GM23338 (cell line): Measurements from ENCODE around the gene C1orf116. TPM values are rescaled to one million over a fixed set of nuclear protein-coding genes. Genes with fewer than 3 reads are reported as not detected.

Experiments
- ATAC-seq: fragments of 200-7000 bp; cut with Tn5 transposase; 3 replicates; pipeline ENCODE4 v1.9.1; 2020
- DNase-seq: peaks from one replicate; pipeline ENCODE4 v3.0.0-alpha.2; 2015; ENCODE audit warnings: low spot score
- H2AFZ ChIP-seq: fragments of 200-600 bp; sonication (generic); 2 replicates; pipeline ENCODE4 v1.8.0; 2016; ENCODE audit warnings: antibody characterized with exemption, mild to moderate bottlenecking, moderate library complexity
- H3F3A ChIP-seq: fragments of 200-600 bp; sonication (generic); replicated peaks from 2 replicates; pipeline ENCODE4 v1.8.0; 2017; ENCODE audit warnings: antibody characterized with exemption, mixed run types, low read depth
- H3K27ac ChIP-seq: fragments of 200-600 bp; sonication (generic); 2 replicates; pipeline ENCODE4 v1.6.1; 2016; ENCODE audit warnings: low read depth
- H3K27me3 ChIP-seq: fragments of 200-600 bp; sonication (generic); 2 replicates; pipeline ENCODE4 v1.8.0; 2016; ENCODE audit warnings: mild to moderate bottlenecking, mixed run types, moderate library complexity; ENCODE audit not compliant: insufficient read depth
- H3K36me3 ChIP-seq: fragments of 200-600 bp; sonication (generic); 2 replicates; pipeline ENCODE4 v1.8.0; 2016; ENCODE audit warnings: mild to moderate bottlenecking; ENCODE audit not compliant: insufficient read depth
- H3K4me1 ChIP-seq: fragments of 200-600 bp; sonication (generic); 2 replicates; pipeline ENCODE4 v1.8.0; 2016; ENCODE audit warnings: mild to moderate bottlenecking, moderate library complexity; ENCODE audit not compliant: insufficient read depth
- H3K4me2 ChIP-seq: fragments of 200-600 bp; sonication (generic); 2 replicates; pipeline ENCODE4 v1.7.1; 2017; ENCODE audit warnings: mixed run types
- H3K4me3 ChIP-seq: fragments of 200-600 bp; sonication (generic); 2 replicates; pipeline ENCODE4 v1.6.1; 2016; ENCODE audit warnings: mixed run types
- H3K79me2 ChIP-seq: fragments of 200-600 bp; sonication (generic); replicated peaks from 2 replicates; pipeline ENCODE4 v1.8.0; 2017; ENCODE audit warnings: mild to moderate bottlenecking; ENCODE audit not compliant: insufficient read depth
- H3K9me2 ChIP-seq: fragments of 200-600 bp; sonication (generic); 2 replicates; pipeline ENCODE4 v1.8.0; 2017; ENCODE audit not compliant: insufficient read depth
- H4K20me1 ChIP-seq: fragments of 200-600 bp; sonication (generic); replicated peaks from 2 replicates; pipeline ENCODE4 v1.8.0; 2017; ENCODE audit warnings: mild to moderate bottlenecking; ENCODE audit not compliant: insufficient read depth
- H3K27ac Mint-ChIP-seq: 2 replicates; pipeline ENCODE4 v1.8.0; 2020; ENCODE audit warnings: inconsistent platforms, mild to moderate bottlenecking, moderate library complexity, mixed read lengths
- H3K27me3 Mint-ChIP-seq: 3 replicates; pipeline ENCODE4 v1.8.0; 2022; ENCODE audit warnings: low read depth, mild to moderate bottlenecking, moderate library complexity, mixed read lengths, inconsistent platforms; ENCODE audit not compliant: insufficient read depth, poor library complexity
- H3K36me3 Mint-ChIP-seq: 3 replicates; pipeline ENCODE4 v1.8.0; 2021; ENCODE audit warnings: low read depth, mild to moderate bottlenecking, inconsistent platforms, moderate library complexity, mixed read lengths
- H3K4me1 Mint-ChIP-seq: 3 replicates; pipeline ENCODE4 v1.8.0; 2020; ENCODE audit warnings: mild to moderate bottlenecking, inconsistent platforms, mixed read lengths
- H3K4me3 Mint-ChIP-seq: 3 replicates; pipeline ENCODE4 v1.8.0; 2021; ENCODE audit warnings: moderate library complexity, mild to moderate bottlenecking, inconsistent platforms, mixed read lengths
- H3K9me3 Mint-ChIP-seq: 3 replicates; pipeline ENCODE4 v1.8.0; 2020; ENCODE audit warnings: moderate library complexity, mild to moderate bottlenecking, inconsistent platforms, mixed read lengths
- CTCF ChIP-seq, 2 experiments: fragments of 200-600 bp in 1 of 2; sonication (generic) in 1 of 2; conservative IDR thresholded peaks; 2 replicates each; pipeline versions ENCODE4 v1.5.1 to v1.6.1; 2016 to 2017; ENCODE audit warnings: antibody characterized with exemption in 2 of 2, low read depth in 2 of 2, mild to moderate bottlenecking in 2 of 2, moderate library complexity in 1 of 2
- EZH2 ChIP-seq: fragments of 200-600 bp; sonication (generic); IDR thresholded peaks from one replicate; pipeline ENCODE4 v1.8.0; 2017; ENCODE audit warnings: antibody characterized with exemption, mild to moderate bottlenecking, low read depth; ENCODE audit not compliant: unreplicated experiment
- ZNF114 ChIP-seq: fragments of 250-450 bp; sonication (Bioruptor Pico); IDR thresholded peaks from 2 replicates; pipeline ENCODE4 v1.5.0; 2020; ENCODE audit warnings: mild to moderate bottlenecking, moderate library complexity
- ZNF462 ChIP-seq: fragments of 250-450 bp; sonication (Bioruptor Pico); IDR thresholded peaks from 2 replicates; pipeline ENCODE4 v1.5.0; 2020; ENCODE audit warnings: mild to moderate bottlenecking, moderate library complexity
- polyA plus RNA-seq: library from polyadenylated mRNA; unstranded; fragments of >200 nt; fragmentation: Nextera tagmentation; extraction: Ambion mirVana; gene quantifications from 2 replicates; pipeline ENCODE4 v1.2.1, GENCODE V29; 2016
- total RNA-seq: library from RNA; depleted of rRNA; stranded (reverse); fragments of >200 nt; shearing (Covaris generic); gene quantifications from 2 replicates; pipeline ENCODE4 v1.2.3, GENCODE V29; 2014

Gene C1orf116
- total and polyA plus RNA-seq, 2 experiments from 2014 or later: 2.3 to 5.3 TPM

GRCh38 chr1:207051191-207051943 is 18.8 kb upstream of the C1orf116 start, which contains the start of gene YOD1 (continued):
- no peak for TF ChIP-seq ZNF462
- no peak for TF ChIP-seq CTCF (conservative IDR thresholded peaks at IDR 0.05; ENCODE audit: low read depth in 2 of 2)

- Histone ChIP-seq H3K27me3 (no peaks in the 10 kb centered on the region), H3K79me2 (peaks cover 49% of the 10 kb centered on the region), H3K4me2 (peak overlapping the region; percentile 80), H4K20me1 (peaks cover 10% of the 10 kb centered on the region; the same call in 1 of the 2 replicates), H3K9me2 (no peaks in the 10 kb centered on the region), H3K36me3 (peaks cover 9% of the 10 kb centered on the region; the same call in 1 of the 2 replicates), H3K4me3 (peak overlapping the region; percentile 72), H3F3A (no peaks in the 10 kb centered on the region), H3K4me1 (peaks cover 19% of the 10 kb centered on the region; the same call in 1 of the 2 replicates), H3K27ac (peak overlapping the region; percentile 95), H2AFZ (peak overlapping the region; percentile 83)
- Mint-ChIP-seq H3K27ac (peak overlapping the region; percentile 98), H3K27me3 (peaks cover 5% of the 10 kb centered on the region), H3K4me1 (peaks cover 42% of the 10 kb centered on the region), H3K9me3 (no peaks in the 10 kb centered on the region; the same call in 2 of the 3 replicates), H3K36me3 (peaks cover 28% of the 10 kb centered on the region), H3K4me3 (peak overlapping the region; percentile 99)
- peak; percentile 45 for ATAC-seq
- peak; percentile 97 for DNase-seq
- no peak for TF ChIP-seq EZH2
- TF ChIP-seq ZNF114 (CRISPR knock-in tag): no peak
- TF ChIP-seq ZNF462: no peak
Observed at GRCh38 chr1:207050480-207051190, 18.1 kb upstream of the C1orf116 start.
